ENCODE data around the gene TMEM198.

GRCh38 chr2:219538956-219539788 lies 4.7 kb upstream of the TMEM198 start:
- TF ChIP-seq POLR2A (IDR thresholded peaks at IDR 0.05) (no peak), CTCF (IDR thresholded peaks at IDR 0.05) (no peak)

All from right lobe of liver (tissue), 4 donors.